ENCODE data around the gene TSHZ2.

Gene TSHZ2

GRCh38 chr20:53016534-53017042, 44.4 kb downstream of the TSHZ2 start:
- TF ChIP-seq TAF1 (IDR thresholded peaks at IDR 0.05; ENCODE audit: borderline replicate concordance, insufficient read depth, low read length) (no peak), SIN3A (IDR thresholded peaks at IDR 0.05; ENCODE audit: borderline replicate concordance, insufficient read depth, low read length) (no peak), FOXP2 (optimal IDR thresholded peaks at IDR 0.05; ENCODE audit: borderline replicate concordance, extremely low read depth, extremely low read length, insufficient read depth) (no peak), POLR2AphosphoS5 (IDR thresholded peaks at IDR 0.05; ENCODE audit: low read depth, low read length) (no peak), REST (IDR thresholded peaks at IDR 0.05; ENCODE audit: insufficient read depth in 1 of 2, low read depth in 2 of 2, low read length in 2 of 2) (no peak)

- no peak for TF ChIP-seq TAF1 (IDR thresholded peaks at IDR 0.05; ENCODE audit: borderline replicate concordance, insufficient read depth, low read length)
- no peak for TF ChIP-seq SIN3A (IDR thresholded peaks at IDR 0.05; ENCODE audit: borderline replicate concordance, insufficient read depth, low read length)
- TF ChIP-seq REST (IDR thresholded peaks at IDR 0.05; ENCODE audit: insufficient read depth in 1 of 2, low read depth in 2 of 2, low read length in 2 of 2): no peak
- no peak for TF ChIP-seq FOXP2 (optimal IDR thresholded peaks at IDR 0.05; ENCODE audit: borderline replicate concordance, extremely low read depth, extremely low read length, insufficient read depth)
- TF ChIP-seq POLR2AphosphoS5 (IDR thresholded peaks at IDR 0.05; ENCODE audit: low read depth, low read length): no peak
Measured at GRCh38 chr20:53017206-53017605, 45.0 kb downstream of the TSHZ2 start.

- TF ChIP-seq SIN3A (IDR thresholded peaks at IDR 0.05; ENCODE audit: borderline replicate concordance, insufficient read depth, low read length) (no peak), REST (IDR thresholded peaks at IDR 0.05; ENCODE audit: insufficient read depth in 1 of 2, low read depth in 2 of 2, low read length in 2 of 2) (no peak), TAF1 (IDR thresholded peaks at IDR 0.05; ENCODE audit: borderline replicate concordance, insufficient read depth, low read length) (no peak), POLR2AphosphoS5 (IDR thresholded peaks at IDR 0.05; ENCODE audit: low read depth, low read length) (no peak), FOXP2 (optimal IDR thresholded peaks at IDR 0.05; ENCODE audit: borderline replicate concordance, extremely low read depth, extremely low read length, insufficient read depth) (no peak)
Measured at GRCh38 chr20:53019464-53019863, 47.3 kb downstream of the TSHZ2 start.

GRCh38 chr20:53020376-53020775, 48.2 kb downstream of the TSHZ2 start:
- no peak for TF ChIP-seq FOXP2 (optimal IDR thresholded peaks at IDR 0.05; ENCODE audit: borderline replicate concordance, extremely low read depth, extremely low read length, insufficient read depth)
- TF ChIP-seq POLR2AphosphoS5 (IDR thresholded peaks at IDR 0.05; ENCODE audit: low read depth, low read length): no peak
- no peak for TF ChIP-seq SIN3A (IDR thresholded peaks at IDR 0.05; ENCODE audit: borderline replicate concordance, insufficient read depth, low read length)
- TF ChIP-seq TAF1 (IDR thresholded peaks at IDR 0.05; ENCODE audit: borderline replicate concordance, insufficient read depth, low read length): no peak
- TF ChIP-seq REST (IDR thresholded peaks at IDR 0.05; ENCODE audit: insufficient read depth in 1 of 2, low read depth in 2 of 2, low read length in 2 of 2): no peak

- TF ChIP-seq POLR2AphosphoS5 (IDR thresholded peaks at IDR 0.05; ENCODE audit: low read depth, low read length) (no peak), SIN3A (IDR thresholded peaks at IDR 0.05; ENCODE audit: borderline replicate concordance, insufficient read depth, low read length) (no peak), TAF1 (IDR thresholded peaks at IDR 0.05; ENCODE audit: borderline replicate concordance, insufficient read depth, low read length) (no peak), REST (IDR thresholded peaks at IDR 0.05; ENCODE audit: insufficient read depth in 1 of 2, low read depth in 2 of 2, low read length in 2 of 2) (no peak), FOXP2 (optimal IDR thresholded peaks at IDR 0.05; ENCODE audit: borderline replicate concordance, extremely low read depth, extremely low read length, insufficient read depth) (no peak)
Measured at GRCh38 chr20:53020834-53021233, 48.7 kb downstream of the TSHZ2 start.

All from PFSK-1 (cell line).